T-helper 1 cell treated with Interleukin-12 subunit alpha and Interleukin-12 subunit beta and Interleukin-4 antibody, amounts not matched to agents 30 μg/mL and 1 μg/mL, for 36 hours (primary cell): Measurements from ENCODE around the gene ACTR3.
A peak's percentile ranks its signal among the peaks of the same experiment; 100 is the strongest.

Experiments
- H3K27ac Mint-ChIP-seq: one replicate; pipeline ENCODE4 v1.8.0; 2021; ENCODE audit warnings: mild to moderate bottlenecking, mixed read lengths
- H3K27me3 Mint-ChIP-seq: one replicate; pipeline ENCODE4 v1.8.0; 2021; ENCODE audit warnings: low read depth, mixed read lengths
- H3K36me3 Mint-ChIP-seq: one replicate; pipeline ENCODE4 v1.8.0; 2021; ENCODE audit warnings: low read depth, mixed read lengths
- H3K4me1 Mint-ChIP-seq: one replicate; pipeline ENCODE4 v1.8.0; 2021; ENCODE audit warnings: low read depth, mixed read lengths
- H3K4me3 Mint-ChIP-seq: one replicate; pipeline ENCODE4 v1.8.0; 2021; ENCODE audit warnings: mild to moderate bottlenecking, moderate library complexity, mixed read lengths
- H3K9me3 Mint-ChIP-seq: one replicate; pipeline ENCODE4 v1.8.0; 2021; ENCODE audit warnings: mixed read lengths

The ACTR3 gene

GRCh38 chr2:113888641-113889470 lies 1.0 kb upstream of the ACTR3 start:
- Mint-ChIP-seq H3K27me3 (no peaks in the 10 kb centered on the region), H3K36me3 (peaks cover 39% of the 10 kb centered on the region), H3K4me1 (peaks cover 64% of the 10 kb centered on the region), H3K4me3 (peak overlapping the region; percentile 98), H3K9me3 (no peaks in the 10 kb centered on the region), H3K27ac (peak overlapping the region; percentile 99)

GRCh38 chr2:113890253-113891235 lies 655 bp downstream of the ACTR3 start:
- peak overlapping the region; percentile 99 for H3K27ac Mint-ChIP-seq
- H3K4me1 Mint-ChIP-seq: peaks cover 69% of the 10 kb centered on the region
- H3K27me3 Mint-ChIP-seq: no peaks in the 10 kb centered on the region
- peak overlapping the region; percentile 98 for H3K4me3 Mint-ChIP-seq
- H3K36me3 Mint-ChIP-seq: peaks cover 50% of the 10 kb centered on the region
- no peaks in the 10 kb centered on the region for H3K9me3 Mint-ChIP-seq

GRCh38 chr2:113891265-113891959 lies 1.5 kb downstream of the ACTR3 start:
- Mint-ChIP-seq H3K4me1 (peaks cover 74% of the 10 kb centered on the region), H3K9me3 (no peaks in the 10 kb centered on the region), H3K27ac (peak overlapping the region; percentile 89), H3K27me3 (no peaks in the 10 kb centered on the region), H3K36me3 (peaks cover 59% of the 10 kb centered on the region), H3K4me3 (peak overlapping the region; percentile 95)

GRCh38 chr2:113892004-113892710 lies 2.3 kb downstream of the ACTR3 start:
- no peaks in the 10 kb centered on the region for H3K27me3 Mint-ChIP-seq
- peak overlapping the region; percentile 88 for H3K4me3 Mint-ChIP-seq
- peak overlapping the region; percentile 82 for H3K27ac Mint-ChIP-seq
- peaks cover 59% of the 10 kb centered on the region for H3K36me3 Mint-ChIP-seq
- no peaks in the 10 kb centered on the region for H3K9me3 Mint-ChIP-seq
- H3K4me1 Mint-ChIP-seq: peaks cover 74% of the 10 kb centered on the region

- no peaks in the 10 kb centered on the region for H3K9me3 Mint-ChIP-seq
- H3K4me3 Mint-ChIP-seq: peak overlapping the region; percentile 88
- H3K4me1 Mint-ChIP-seq: peaks cover 69% of the 10 kb centered on the region
- H3K36me3 Mint-ChIP-seq: peaks cover 57% of the 10 kb centered on the region
- peak overlapping the region; percentile 82 for H3K27ac Mint-ChIP-seq
- H3K27me3 Mint-ChIP-seq: no peaks in the 10 kb centered on the region
Observed at GRCh38 chr2:113894156-113894743, 4.4 kb downstream of the ACTR3 start.

- Mint-ChIP-seq H3K36me3 (peaks cover 61% of the 10 kb centered on the region), H3K27ac (peak overlapping the region; percentile 27), H3K9me3 (no peaks in the 10 kb centered on the region), H3K4me3 (peak overlapping the region; percentile 88), H3K4me1 (peaks cover 79% of the 10 kb centered on the region), H3K27me3 (no peaks in the 10 kb centered on the region)
Observed at GRCh38 chr2:113895301-113895700, 5.4 kb downstream of the ACTR3 start.

GRCh38 chr2:113895819-113896563 lies 6.1 kb downstream of the ACTR3 start:
- H3K4me1 Mint-ChIP-seq: peaks cover 85% of the 10 kb centered on the region
- peaks cover 62% of the 10 kb centered on the region for H3K36me3 Mint-ChIP-seq
- no peaks in the 10 kb centered on the region for H3K27me3 Mint-ChIP-seq
- H3K9me3 Mint-ChIP-seq: no peaks in the 10 kb centered on the region
- H3K27ac Mint-ChIP-seq: peak overlapping the region; percentile 21
- H3K4me3 Mint-ChIP-seq: peak overlapping the region; percentile 88

- no peaks in the 10 kb centered on the region for H3K9me3 Mint-ChIP-seq
- H3K4me1 Mint-ChIP-seq: peaks cover 87% of the 10 kb centered on the region
- peaks cover 58% of the 10 kb centered on the region for H3K36me3 Mint-ChIP-seq
- peak overlapping the region; percentile 26 for H3K4me3 Mint-ChIP-seq
- H3K27me3 Mint-ChIP-seq: no peaks in the 10 kb centered on the region
- no peak overlapping the region for H3K27ac Mint-ChIP-seq
Observed at GRCh38 chr2:113896791-113897190, 6.9 kb downstream of the ACTR3 start.

GRCh38 chr2:113898081-113898480 lies 8.2 kb downstream of the ACTR3 start:
- Mint-ChIP-seq H3K4me3 (no peak overlapping the region), H3K4me1 (peaks cover 81% of the 10 kb centered on the region), H3K9me3 (no peaks in the 10 kb centered on the region), H3K36me3 (peaks cover 47% of the 10 kb centered on the region), H3K27me3 (no peaks in the 10 kb centered on the region), H3K27ac (no peak overlapping the region)

- Mint-ChIP-seq H3K27ac (no peak overlapping the region), H3K9me3 (no peaks in the 10 kb centered on the region), H3K36me3 (peaks cover 41% of the 10 kb centered on the region), H3K27me3 (no peaks in the 10 kb centered on the region), H3K4me3 (peak overlapping the region; percentile 10), H3K4me1 (peaks cover 81% of the 10 kb centered on the region)
Observed at GRCh38 chr2:113899166-113899565, 9.3 kb downstream of the ACTR3 start.

- Mint-ChIP-seq H3K36me3 (peaks cover 36% of the 10 kb centered on the region), H3K9me3 (no peaks in the 10 kb centered on the region), H3K4me1 (peaks cover 72% of the 10 kb centered on the region), H3K27me3 (no peaks in the 10 kb centered on the region), H3K27ac (no peak overlapping the region), H3K4me3 (peak overlapping the region; percentile 8)
Observed at GRCh38 chr2:113901943-113902342, 12.1 kb downstream of the ACTR3 start.

- H3K27ac Mint-ChIP-seq: no peak overlapping the region
- no peak overlapping the region for H3K4me3 Mint-ChIP-seq
- H3K9me3 Mint-ChIP-seq: no peaks in the 10 kb centered on the region
- peaks cover 29% of the 10 kb centered on the region for H3K36me3 Mint-ChIP-seq
- peaks cover 63% of the 10 kb centered on the region for H3K4me1 Mint-ChIP-seq
- no peaks in the 10 kb centered on the region for H3K27me3 Mint-ChIP-seq
Observed at GRCh38 chr2:113905886-113906285, 16.0 kb downstream of the ACTR3 start.

GRCh38 chr2:113906647-113907046 lies 16.8 kb downstream of the ACTR3 start:
- H3K27ac Mint-ChIP-seq: no peak overlapping the region
- peaks cover 30% of the 10 kb centered on the region for H3K36me3 Mint-ChIP-seq
- H3K27me3 Mint-ChIP-seq: no peaks in the 10 kb centered on the region
- peaks cover 59% of the 10 kb centered on the region for H3K4me1 Mint-ChIP-seq
- H3K9me3 Mint-ChIP-seq: no peaks in the 10 kb centered on the region
- no peak overlapping the region for H3K4me3 Mint-ChIP-seq
